Mesothelial cell of epicardium (in vitro differentiated cells): ENCODE measurements around the gene KRTAP15-1. TPM values are rescaled to one million over a fixed set of nuclear protein-coding genes. Genes with fewer than 3 reads are reported as not detected.

Experiments
- DNase-seq, 2 experiments: peaks; one replicate each; pipeline ENCODE4 v3.0.0; 2021; ENCODE audit warnings: low spot score in 2 of 2; ENCODE audit not compliant: unreplicated experiment in 2 of 2
- H3K27ac Mint-ChIP-seq: 2 replicates; pipeline ENCODE4 v1.8.0; 2021; ENCODE audit warnings: mixed read lengths
- H3K27me3 Mint-ChIP-seq: 2 replicates; pipeline ENCODE4 v1.8.0; 2021; ENCODE audit warnings: low read depth, mixed read lengths
- H3K36me3 Mint-ChIP-seq: 2 replicates; pipeline ENCODE4 v1.8.0; 2021; ENCODE audit warnings: mixed read lengths
- H3K4me1 Mint-ChIP-seq: 2 replicates; pipeline ENCODE4 v1.8.0; 2021; ENCODE audit warnings: mixed read lengths
- H3K4me3 Mint-ChIP-seq: 2 replicates; pipeline ENCODE4 v1.8.0; 2021; ENCODE audit warnings: mild to moderate bottlenecking, moderate library complexity, mixed read lengths
- H3K9me3 Mint-ChIP-seq: 2 replicates; pipeline ENCODE4 v1.8.0; 2021; ENCODE audit warnings: mixed read lengths
- CTCF ChIP-seq: fragments of 200-600 bp; sonication (generic); IDR thresholded peaks from one replicate; pipeline ENCODE4 v1.5.0; 2021; ENCODE audit warnings: antibody characterized with exemption; ENCODE audit not compliant: unreplicated experiment
- total RNA-seq: library from RNA; stranded (reverse); gene quantifications from 3 replicates; pipeline ENCODE4 v1.2.1, GENCODE V29; 2021

The KRTAP15-1 gene
- total RNA-seq, 1 donor from 2014 or later = not detected

- no peak for DNase-seq
- no peak within 1 kb of the TSS for H3K4me3 Mint-ChIP-seq
- no peaks in the 10 kb centered on the region for H3K36me3 Mint-ChIP-seq
- H3K27me3 Mint-ChIP-seq = peaks cover 2% of the 10 kb centered on the region
- no peak for TF ChIP-seq CTCF
- peaks cover 11% of the 10 kb centered on the region for H3K9me3 Mint-ChIP-seq
- no peak within 1 kb of the TSS for H3K27ac Mint-ChIP-seq
- H3K4me1 Mint-ChIP-seq = peaks cover 4% of the 10 kb centered on the region
These were observed 14.2 kb upstream of the KRTAP15-1 start, which contains the start of gene KRTAP13-3 for GRCh38 chr21:30425826-30426225. KRTAP13-3 (minus strand) TSS chr21:30425926; CDS start chr21:30425912, 14 bp downstream.

GRCh38 chr21:30426731-30427130, 13.3 kb upstream of the KRTAP15-1 start:
- no peak overlapping the region for H3K27ac Mint-ChIP-seq
- H3K4me3 Mint-ChIP-seq = no peak overlapping the region
- H3K36me3 Mint-ChIP-seq = no peaks in the 10 kb centered on the region

GRCh38 chr21:30430170-30430655, 9.9 kb upstream of the KRTAP15-1 start, which contains the start of gene KRTAP13-4:
KRTAP13-4 (plus strand) TSS chr21:30430220; CDS start chr21:30430276, 56 bp downstream.
- no peak within 1 kb of the TSS for H3K4me3 Mint-ChIP-seq
- H3K9me3 Mint-ChIP-seq = no peaks in the 10 kb centered on the region
- H3K4me1 Mint-ChIP-seq = peaks cover 4% of the 10 kb centered on the region
- H3K27ac Mint-ChIP-seq = no peak within 1 kb of the TSS
- TF ChIP-seq CTCF = no peak
- peaks cover 17% of the 10 kb centered on the region for H3K27me3 Mint-ChIP-seq
- no peaks in the 10 kb centered on the region for H3K36me3 Mint-ChIP-seq
- DNase-seq = no peak

More at GRCh38 chr21:30426731-30427130, 13.3 kb upstream of the KRTAP15-1 start:
- H3K4me1 Mint-ChIP-seq = peaks cover 4% of the 10 kb centered on the region
- DNase-seq = no peak
- H3K27me3 Mint-ChIP-seq = peaks cover 7% of the 10 kb centered on the region
- no peak for TF ChIP-seq CTCF
- H3K9me3 Mint-ChIP-seq = peaks cover 7% of the 10 kb centered on the region

GRCh38 chr21:30434033-30434631, 5.9 kb upstream of the KRTAP15-1 start:
- H3K27ac Mint-ChIP-seq = no peak overlapping the region
- H3K4me1 Mint-ChIP-seq = peaks cover 25% of the 10 kb centered on the region
- peaks cover 22% of the 10 kb centered on the region for H3K27me3 Mint-ChIP-seq
- DNase-seq = no peak
- H3K9me3 Mint-ChIP-seq = no peaks in the 10 kb centered on the region
- peak; percentile 63 for TF ChIP-seq CTCF
- no peaks in the 10 kb centered on the region for H3K36me3 Mint-ChIP-seq
- no peak overlapping the region for H3K4me3 Mint-ChIP-seq

GRCh38 chr21:30437010-30437565, 3.0 kb upstream of the KRTAP15-1 start:
- no peaks in the 10 kb centered on the region for H3K9me3 Mint-ChIP-seq
- DNase-seq = no peak
- no peak overlapping the region for H3K4me3 Mint-ChIP-seq
- peaks cover 22% of the 10 kb centered on the region for H3K4me1 Mint-ChIP-seq
- H3K27ac Mint-ChIP-seq = no peak overlapping the region
- H3K36me3 Mint-ChIP-seq = no peaks in the 10 kb centered on the region
- no peak for TF ChIP-seq CTCF
- peaks cover 11% of the 10 kb centered on the region for H3K27me3 Mint-ChIP-seq
